ENCODE measurements around the gene RBP3. TPM values are rescaled to one million over a fixed set of nuclear protein-coding genes. Genes with fewer than 3 reads are reported as not detected.

Gene RBP3
- total RNA-seq, 4 donors from 2014 or later = not detected

- Histone ChIP-seq H3K27me3 (no peaks in the 10 kb centered on the region), H3K36me3 (no peaks in the 10 kb centered on the region), H3K27ac (no peak overlapping the region), H3K9me3 (no peaks in the 10 kb centered on the region), H3K4me3 (no peak overlapping the region), H3K4me1 (no peaks in the 10 kb centered on the region)
- TF ChIP-seq CTCF (IDR thresholded peaks at IDR 0.05) = no peak
- no peak for TF ChIP-seq POLR2A (IDR thresholded peaks at IDR 0.05)
- DNase-seq = no peak
- intact Hi-C loops (cut with DNase I; ENCODE audit: low total_unique reads) = no loop called here
Observed at GRCh38 chr10:47318706-47319105, 29.5 kb upstream of the RBP3 start.

GRCh38 chr10:47319784-47320183 is 28.4 kb upstream of the RBP3 start:
- no peak for DNase-seq
- intact Hi-C loops (cut with DNase I; ENCODE audit: low total_unique reads) = no loop called here

GRCh38 chr10:47320812-47321211 is 27.4 kb upstream of the RBP3 start:
- no peak overlapping the region for H3K4me3 ChIP-seq
- no peaks in the 10 kb centered on the region for H3K9me3 ChIP-seq
- no peaks in the 10 kb centered on the region for H3K36me3 ChIP-seq
- no peak for DNase-seq
- H3K4me1 ChIP-seq = no peaks in the 10 kb centered on the region
- TF ChIP-seq POLR2A (IDR thresholded peaks at IDR 0.05) = no peak
- TF ChIP-seq CTCF (IDR thresholded peaks at IDR 0.05) = no peak
- no peaks in the 10 kb centered on the region for H3K27me3 ChIP-seq
- intact Hi-C loops (cut with DNase I; ENCODE audit: low total_unique reads) = no loop called here
- no peak overlapping the region for H3K27ac ChIP-seq

More at GRCh38 chr10:47319784-47320183, 28.4 kb upstream of the RBP3 start:
- Histone ChIP-seq H3K36me3 (no peaks in the 10 kb centered on the region), H3K27me3 (no peaks in the 10 kb centered on the region), H3K4me1 (no peaks in the 10 kb centered on the region), H3K9me3 (no peaks in the 10 kb centered on the region), H3K27ac (no peak overlapping the region), H3K4me3 (no peak overlapping the region)
- TF ChIP-seq CTCF (IDR thresholded peaks at IDR 0.05) (no peak), POLR2A (IDR thresholded peaks at IDR 0.05) (no peak)

GRCh38 chr10:47321521-47322195 is 26.5 kb upstream of the RBP3 start:
- no peaks in the 10 kb centered on the region for H3K27me3 ChIP-seq
- H3K27ac ChIP-seq = no peak overlapping the region
- intact Hi-C loops (cut with DNase I; ENCODE audit: low total_unique reads) = no loop called here
- H3K4me3 ChIP-seq = no peak overlapping the region
- H3K9me3 ChIP-seq = no peaks in the 10 kb centered on the region
- TF ChIP-seq CTCF (IDR thresholded peaks at IDR 0.05) = no peak
- TF ChIP-seq POLR2A (IDR thresholded peaks at IDR 0.05) = no peak
- no peak for DNase-seq
- no peaks in the 10 kb centered on the region for H3K4me1 ChIP-seq
- no peaks in the 10 kb centered on the region for H3K36me3 ChIP-seq

- Histone ChIP-seq H3K4me1 (no peaks in the 10 kb centered on the region), H3K9me3 (no peaks in the 10 kb centered on the region), H3K27ac (no peak within 1 kb of the TSS), H3K4me3 (no peak within 1 kb of the TSS), H3K36me3 (no peaks in the 10 kb centered on the region), H3K27me3 (no peaks in the 10 kb centered on the region)
- TF ChIP-seq POLR2A (IDR thresholded peaks at IDR 0.05) (no peak), CTCF (IDR thresholded peaks at IDR 0.05) (no peak)
- intact Hi-C loops (cut with DNase I; ENCODE audit: low total_unique reads) = no loop called here
- no peak for DNase-seq
Observed at GRCh38 chr10:47322300-47323061, 25.7 kb upstream of the RBP3 start, which contains the start of gene GDF2. Gene GDF2, plus strand, starts transcription at chr10:47322454. Its CDS starts 215 bp downstream, at chr10:47322669.

Data from uterus (tissue), 4 donors.